PFSK-1 (cell line): ENCODE measurements around the gene GRIK3.

ENCODE experiments used
- FOXP2 ChIP-seq: optimal IDR thresholded peaks from 2 replicates; pipeline ENCODE3; 2011; ENCODE audit warnings: borderline replicate concordance, control low read depth, inconsistent platforms; ENCODE audit not compliant: insufficient read depth; ENCODE audit errors: extremely low read length, extremely low read depth
- POLR2AphosphoS5 ChIP-seq: IDR thresholded peaks from 2 replicates; pipeline ENCODE4 v1.6.1; 2012; ENCODE audit warnings: low read depth, mild to moderate bottlenecking, control low read depth, low read length, moderate library complexity
- SIN3A ChIP-seq: IDR thresholded peaks from 2 replicates; pipeline ENCODE4 v1.6.1; 2012; ENCODE audit warnings: mild to moderate bottlenecking, low read length, moderate library complexity, borderline replicate concordance; ENCODE audit not compliant: insufficient read depth
- TAF1 ChIP-seq: IDR thresholded peaks from 2 replicates; pipeline ENCODE4 v1.6.1; 2012; ENCODE audit warnings: low read length, control low read depth, borderline replicate concordance; ENCODE audit not compliant: insufficient read depth
- TF ChIP-seq, protein P1 (sequence below), 2 experiments: IDR thresholded peaks; 2 replicates each; pipeline versions ENCODE4 v1.6.1 to v1.8.0; 2011 to 2012; ENCODE audit warnings: low read depth in 2 of 2, low read length in 2 of 2, control low read depth in 1 of 2, inconsistent platforms in 1 of 2, mild to moderate bottlenecking in 1 of 2, moderate library complexity in 1 of 2; ENCODE audit not compliant: insufficient read depth in 1 of 2

GRIK3 gene

DNA sequence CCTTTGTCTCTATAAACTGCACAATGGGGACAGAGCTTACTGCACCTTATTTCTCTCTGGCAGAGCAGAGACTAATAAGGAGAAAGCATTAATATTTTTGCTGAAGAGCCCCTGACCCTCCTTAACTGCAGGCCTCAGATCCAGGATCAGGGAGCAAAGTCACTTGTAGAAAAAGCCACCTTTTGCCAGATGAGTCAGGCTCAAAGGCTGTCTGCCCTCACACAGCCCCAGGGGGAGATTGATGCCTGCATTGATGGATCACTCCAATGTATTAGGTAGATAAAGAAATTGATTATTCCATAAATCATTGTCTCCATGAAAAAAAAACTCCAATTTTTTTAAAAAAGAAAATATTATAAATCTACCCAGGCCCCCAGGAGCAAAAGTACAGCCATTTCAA lies 15.8 kb downstream of the GRIK3 start:
- TF ChIP-seq POLR2AphosphoS5 = no peak
- no peak for TF ChIP-seq SIN3A
- no peak for TF ChIP-seq FOXP2
- TF ChIP-seq TAF1 = no peak
- TF ChIP-seq, protein P1, sequence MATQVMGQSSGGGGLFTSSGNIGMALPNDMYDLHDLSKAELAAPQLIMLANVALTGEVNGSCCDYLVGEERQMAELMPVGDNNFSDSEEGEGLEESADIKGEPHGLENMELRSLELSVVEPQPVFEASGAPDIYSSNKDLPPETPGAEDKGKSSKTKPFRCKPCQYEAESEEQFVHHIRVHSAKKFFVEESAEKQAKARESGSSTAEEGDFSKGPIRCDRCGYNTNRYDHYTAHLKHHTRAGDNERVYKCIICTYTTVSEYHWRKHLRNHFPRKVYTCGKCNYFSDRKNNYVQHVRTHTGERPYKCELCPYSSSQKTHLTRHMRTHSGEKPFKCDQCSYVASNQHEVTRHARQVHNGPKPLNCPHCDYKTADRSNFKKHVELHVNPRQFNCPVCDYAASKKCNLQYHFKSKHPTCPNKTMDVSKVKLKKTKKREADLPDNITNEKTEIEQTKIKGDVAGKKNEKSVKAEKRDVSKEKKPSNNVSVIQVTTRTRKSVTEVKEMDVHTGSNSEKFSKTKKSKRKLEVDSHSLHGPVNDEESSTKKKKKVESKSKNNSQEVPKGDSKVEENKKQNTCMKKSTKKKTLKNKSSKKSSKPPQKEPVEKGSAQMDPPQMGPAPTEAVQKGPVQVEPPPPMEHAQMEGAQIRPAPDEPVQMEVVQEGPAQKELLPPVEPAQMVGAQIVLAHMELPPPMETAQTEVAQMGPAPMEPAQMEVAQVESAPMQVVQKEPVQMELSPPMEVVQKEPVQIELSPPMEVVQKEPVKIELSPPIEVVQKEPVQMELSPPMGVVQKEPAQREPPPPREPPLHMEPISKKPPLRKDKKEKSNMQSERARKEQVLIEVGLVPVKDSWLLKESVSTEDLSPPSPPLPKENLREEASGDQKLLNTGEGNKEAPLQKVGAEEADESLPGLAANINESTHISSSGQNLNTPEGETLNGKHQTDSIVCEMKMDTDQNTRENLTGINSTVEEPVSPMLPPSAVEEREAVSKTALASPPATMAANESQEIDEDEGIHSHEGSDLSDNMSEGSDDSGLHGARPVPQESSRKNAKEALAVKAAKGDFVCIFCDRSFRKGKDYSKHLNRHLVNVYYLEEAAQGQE (IDR thresholded peaks at IDR 0.05; ENCODE audit: insufficient read depth in 1 of 2, low read depth in 2 of 2, low read length in 2 of 2) = no peak

DNA sequence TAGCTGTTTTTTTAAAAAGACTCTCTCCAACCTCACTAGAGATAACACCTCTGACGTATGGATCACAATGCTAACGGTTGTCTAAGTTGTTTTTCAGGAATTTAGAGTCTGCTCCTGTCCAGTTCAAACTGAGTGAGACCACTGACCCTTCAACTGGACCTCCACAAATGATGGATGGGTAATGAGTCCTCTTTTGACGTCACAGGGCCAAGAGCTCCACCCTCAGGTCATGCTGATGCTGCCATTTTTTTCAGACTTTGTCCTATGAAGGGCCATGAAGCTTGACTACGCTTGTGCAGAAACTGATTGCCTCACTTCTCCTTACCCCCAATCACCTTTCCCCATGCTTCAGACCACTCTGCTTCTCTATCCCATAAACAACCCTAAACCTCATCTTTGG lies 16.6 kb downstream of the GRIK3 start:
- TF ChIP-seq TAF1 (no peak), FOXP2 (no peak), SIN3A (no peak), POLR2AphosphoS5 (no peak)
- TF ChIP-seq, protein P1 (IDR thresholded peaks at IDR 0.05; ENCODE audit: insufficient read depth in 1 of 2, low read depth in 2 of 2, low read length in 2 of 2) = no peak

DNA sequence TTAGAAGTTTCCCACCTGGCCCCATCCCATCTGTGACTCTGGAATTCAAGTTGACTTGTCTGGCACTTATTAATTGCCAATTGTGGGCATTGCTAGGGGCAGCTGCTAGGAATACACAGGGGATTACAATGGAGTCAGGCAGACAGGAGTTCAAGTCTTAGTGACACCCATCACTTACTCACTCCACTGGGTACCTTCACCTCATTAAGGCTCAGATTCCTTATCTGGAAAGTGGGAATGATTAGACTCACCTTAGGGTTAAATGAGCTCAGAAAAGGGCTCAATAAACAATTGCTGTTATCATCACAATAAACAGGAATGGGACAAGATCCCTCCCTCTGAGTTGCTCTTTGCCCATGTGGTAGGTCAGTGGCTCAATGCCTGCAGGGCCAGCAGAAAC lies 18.2 kb downstream of the GRIK3 start:
- TF ChIP-seq SIN3A = no peak

DNA sequence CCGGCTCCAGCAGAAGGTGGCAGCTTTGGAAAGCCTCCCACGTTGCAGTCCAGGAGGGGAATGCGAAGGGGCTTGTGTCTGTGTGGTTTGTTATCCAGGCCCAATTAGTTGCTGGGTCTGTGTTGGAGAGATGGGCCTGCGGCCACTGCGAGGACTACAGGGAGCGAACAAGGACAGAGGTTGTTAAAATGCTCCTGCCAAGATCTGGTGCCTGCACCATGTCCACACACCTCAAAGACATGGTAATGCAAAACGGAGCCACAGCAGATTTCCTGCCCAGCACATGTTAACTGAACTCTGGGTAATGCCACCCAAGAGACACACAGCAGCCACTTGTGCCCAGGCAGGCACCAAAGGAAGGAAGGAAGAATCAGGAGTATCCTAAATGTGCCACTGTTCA lies 18.6 kb downstream of the GRIK3 start:
- TF ChIP-seq, protein P1 (IDR thresholded peaks at IDR 0.05; ENCODE audit: insufficient read depth in 1 of 2, low read depth in 2 of 2, low read length in 2 of 2) = no peak
- TF ChIP-seq POLR2AphosphoS5 = no peak
- TF ChIP-seq TAF1 = no peak

DNA sequence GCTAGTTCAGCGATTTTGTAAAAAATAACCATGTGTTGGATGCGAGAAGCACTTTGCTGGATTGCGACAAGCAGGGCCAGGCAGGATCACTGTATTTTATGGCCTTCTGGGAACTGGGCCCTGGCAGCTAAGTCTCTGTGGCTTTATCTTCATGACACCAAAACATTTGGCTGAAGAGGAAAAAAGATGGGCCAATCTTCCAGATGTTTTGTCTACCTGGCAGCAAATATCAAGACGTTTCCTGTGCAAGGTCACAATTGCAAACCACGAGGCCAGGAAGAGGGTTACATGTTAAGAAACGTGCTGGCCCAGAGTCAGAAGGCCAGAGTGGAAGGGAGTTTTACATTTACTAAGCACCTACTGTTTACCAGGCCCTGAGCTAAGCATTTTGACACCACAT lies 22.1 kb downstream of the GRIK3 start:
- TF ChIP-seq TAF1 (no peak), FOXP2 (no peak), SIN3A (no peak), POLR2AphosphoS5 (no peak)
- TF ChIP-seq, protein P1 (IDR thresholded peaks at IDR 0.05; ENCODE audit: insufficient read depth in 1 of 2, low read depth in 2 of 2, low read length in 2 of 2) = no peak
